ENCODE data around the gene MGAT3. TPM values are rescaled to one million over a fixed set of nuclear protein-coding genes. Genes with fewer than 3 reads are reported as not detected.

Gene MGAT3
- total and polyA plus RNA-seq, 2 of the 13 experiments (the other 11 are each of a cell fraction or from before 2014, with no cell fraction given), result 0.11 to 0.15 TPM

GRCh38 chr22:39487826-39488520, 31.2 kb downstream of the MGAT3 start:
- Histone ChIP-seq H3K9me3 (ENCODE audit: low read length) (no peaks in the 10 kb centered on the region), H3K79me2 (ENCODE audit: insufficient read depth, low read length) (no peaks in the 10 kb centered on the region), H2AFZ (ENCODE audit: low read length) (no peak overlapping the region), H4K20me1 (ENCODE audit: insufficient read depth, low read length) (no peaks in the 10 kb centered on the region), H3K27ac (ENCODE audit: extremely low read length, insufficient read depth, low read length) (no peak overlapping the region), H3K27me3 (ENCODE audit: control insufficient read depth in 1 of 2, insufficient read depth in 2 of 2, low read length in 2 of 2) (peaks cover 0 to 2% of the 10 kb centered on the region in 2 experiments; a peak in 1 of 5 replicates), H3K4me1 (ENCODE audit: insufficient read depth, low read length) (peaks cover 19% of the 10 kb centered on the region), H3K9ac (ENCODE audit: insufficient read depth, low read depth, low read length) (no peak overlapping the region), H3K4me2 (ENCODE audit: low read depth, low read length) (no peak overlapping the region), H3K4me3 (replicated peaks in 1 of 3; ENCODE audit: insufficient read depth in 1 of 3, low read depth in 2 of 3, low read length in 3 of 3) (no peak overlapping the region), H3K36me3 (replicated peaks in 1 of 2; ENCODE audit: control insufficient read depth in 1 of 2, insufficient read depth in 2 of 2, low read length in 2 of 2) (no peaks in the 10 kb centered on the region)
- CTCF ChIA-PET (ENCODE audit: low intra/inter-chr PET ratio, low total read pairs), result no interaction called here
- POLR2A ChIA-PET, result no interaction called here
- whole genome bisulfite sequencing (ENCODE audit: low lambda C conversion rate), result 86% methylated on average over 59 of the region's 70 CpGs
- no TSS peak for BruUV-seq (replicated peaks)
- ATAC-seq (no peak), DNase-seq (ENCODE audit: low spot score) (no peak), FAIRE-seq (no peak)
- in situ Hi-C loops (cut with HindIII; ENCODE audit: extremely low pct_ligation_motif_present, low pct_unique_long_range_greater_than_20kb) (no loop called here), intact Hi-C loops (cut with micrococcal nuclease; ENCODE audit: unreplicated experiment) (no loop called here)
- TF ChIP-seq ZNF317 (CRISPR knock-in tag; IDR thresholded peaks at IDR 0.05) (no peak), ZNF572 (CRISPR knock-in tag; IDR thresholded peaks at IDR 0.05) (no peak), YY1 (IDR thresholded peaks at IDR 0.05; ENCODE audit: insufficient read depth, insufficient replicate concordance, low read depth, low read length) (no peak), ZNF546 (CRISPR knock-in tag; conservative IDR thresholded peaks at IDR 0.05) (no peak), ZNF691 (CRISPR knock-in tag; IDR thresholded peaks at IDR 0.05; ENCODE audit: borderline replicate concordance, low read depth) (no peak), SAP130 (CRISPR knock-in tag; IDR thresholded peaks at IDR 0.05; ENCODE audit: low read depth) (no peak), THAP9 (CRISPR knock-in tag; IDR thresholded peaks at IDR 0.05; ENCODE audit: borderline replicate concordance) (no peak), ARHGAP35 (CRISPR knock-in tag; IDR thresholded peaks at IDR 0.05; ENCODE audit: borderline replicate concordance) (no peak), MED1 (CRISPR knock-in tag; IDR thresholded peaks at IDR 0.05) (no peak), ZNF510 (CRISPR knock-in tag; IDR thresholded peaks at IDR 0.05; ENCODE audit: low read depth) (no peak), BCL6 (CRISPR knock-in tag; IDR thresholded peaks at IDR 0.05) (no peak), MAFF (IDR thresholded peaks at IDR 0.05; ENCODE audit: low read depth, low read length) (no peak), KLF16 (CRISPR knock-in tag; IDR thresholded peaks at IDR 0.05) (no peak), ZNF350 (CRISPR knock-in tag; IDR thresholded peaks at IDR 0.05; ENCODE audit: borderline replicate concordance, low read depth) (no peak), SAFB2 (CRISPR knock-in tag; IDR thresholded peaks at IDR 0.05; ENCODE audit: borderline replicate concordance, low read depth) (no peak)
- TF ChIP-seq, protein P1, sequence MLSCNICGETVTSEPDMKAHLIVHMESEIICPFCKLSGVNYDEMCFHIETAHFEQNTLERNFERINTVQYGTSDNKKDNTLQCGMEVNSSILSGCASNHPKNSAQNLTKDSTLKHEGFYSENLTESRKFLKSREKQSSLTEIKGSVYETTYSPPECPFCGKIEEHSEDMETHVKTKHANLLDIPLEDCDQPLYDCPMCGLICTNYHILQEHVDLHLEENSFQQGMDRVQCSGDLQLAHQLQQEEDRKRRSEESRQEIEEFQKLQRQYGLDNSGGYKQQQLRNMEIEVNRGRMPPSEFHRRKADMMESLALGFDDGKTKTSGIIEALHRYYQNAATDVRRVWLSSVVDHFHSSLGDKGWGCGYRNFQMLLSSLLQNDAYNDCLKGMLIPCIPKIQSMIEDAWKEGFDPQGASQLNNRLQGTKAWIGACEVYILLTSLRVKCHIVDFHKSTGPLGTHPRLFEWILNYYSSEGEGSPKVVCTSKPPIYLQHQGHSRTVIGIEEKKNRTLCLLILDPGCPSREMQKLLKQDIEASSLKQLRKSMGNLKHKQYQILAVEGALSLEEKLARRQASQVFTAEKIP (CRISPR knock-in tag; IDR thresholded peaks at IDR 0.05; ENCODE audit: borderline replicate concordance), result no peak
- TF ChIP-seq, protein P2, sequence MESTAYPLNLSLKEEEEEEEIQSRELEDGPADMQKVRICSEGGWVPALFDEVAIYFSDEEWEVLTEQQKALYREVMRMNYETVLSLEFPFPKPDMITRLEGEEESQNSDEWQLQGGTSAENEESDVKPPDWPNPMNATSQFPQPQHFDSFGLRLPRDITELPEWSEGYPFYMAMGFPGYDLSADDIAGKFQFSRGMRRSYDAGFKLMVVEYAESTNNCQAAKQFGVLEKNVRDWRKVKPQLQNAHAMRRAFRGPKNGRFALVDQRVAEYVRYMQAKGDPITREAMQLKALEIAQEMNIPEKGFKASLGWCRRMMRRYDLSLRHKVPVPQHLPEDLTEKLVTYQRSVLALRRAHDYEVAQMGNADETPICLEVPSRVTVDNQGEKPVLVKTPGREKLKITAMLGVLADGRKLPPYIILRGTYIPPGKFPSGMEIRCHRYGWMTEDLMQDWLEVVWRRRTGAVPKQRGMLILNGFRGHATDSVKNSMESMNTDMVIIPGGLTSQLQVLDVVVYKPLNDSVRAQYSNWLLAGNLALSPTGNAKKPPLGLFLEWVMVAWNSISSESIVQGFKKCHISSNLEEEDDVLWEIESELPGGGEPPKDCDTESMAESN (CRISPR knock-in tag; conservative IDR thresholded peaks at IDR 0.05), result no peak
